HEK293 (cell line): ENCODE measurements around the gene DDIT3.

Experiments
- CTCF ChIA-PET: fragments of 350-600 bp; formaldehyde crosslinking; extraction: SDS; loops from one replicate; lab custom pipeline; 2021; ENCODE audit warnings: antibody characterized with exemption; lab: Yijun Ruan, JAX
- POLR2A ChIA-PET: fragments of 300-600 bp; formaldehyde crosslinking; extraction: SDS; loops from one replicate; lab custom pipeline; 2020; ENCODE audit warnings: antibody characterized with exemption, inconsistent platforms; lab: Yijun Ruan, JAX
- H3K27ac ChIP-seq: fragments of 200-500 bp; sonication (Bioruptor generic); 2 replicates; pipeline ENCODE4 v1.5.1; 2014; ENCODE audit warnings: low read depth, low read length, control low read depth, inconsistent platforms; ENCODE audit errors: extremely low read depth
- H3K36me3 ChIP-seq, 2 experiments: fragments of 200-500 bp in 1 of 2; sonication (Bioruptor generic) in 1 of 2; 1 replicate in 1 of 2; 2 replicates in 1 of 2; pipeline ENCODE4 v1.5.1; 2014 to 2017; ENCODE audit warnings: inconsistent platforms in 2 of 2, low read length in 2 of 2; ENCODE audit not compliant: control insufficient read depth in 2 of 2, insufficient read depth in 1 of 2
- H3K4me1 ChIP-seq: fragments of 200-500 bp; sonication (Bioruptor generic); 2 replicates; pipeline ENCODE4 v1.5.1; 2014; ENCODE audit warnings: mild to moderate bottlenecking, low read length, inconsistent platforms; ENCODE audit not compliant: control insufficient read depth, insufficient read depth
- H3K4me3 ChIP-seq: 2 replicates; pipeline ENCODE4 v1.5.1; 2011; ENCODE audit warnings: low read depth, mild to moderate bottlenecking, control low read depth, low read length, moderate library complexity
- H3K9me3 ChIP-seq: fragments of 200-500 bp; sonication (Bioruptor generic); 2 replicates; pipeline ENCODE4 v1.5.1; 2014; ENCODE audit warnings: low read depth, low read length, inconsistent platforms; ENCODE audit not compliant: control insufficient read depth, insufficient read depth
- KLF10 ChIP-seq: fragments of 450-650 bp; IDR thresholded peaks from 2 replicates; pipeline ENCODE4 v1.5.1; 2018; ENCODE audit warnings: missing biosample characterization, mild to moderate bottlenecking, missing genetic modification characterization
- KLF9 ChIP-seq: fragments of 450-650 bp; formaldehyde crosslinking; IDR thresholded peaks from 2 replicates; pipeline ENCODE4 v1.5.1; 2016; ENCODE audit warnings: missing biosample characterization, missing genetic modification characterization, low read depth
- SCRT1 ChIP-seq: fragments of 450-650 bp; formaldehyde crosslinking; IDR thresholded peaks from 2 replicates; pipeline ENCODE4 v1.5.1; 2016; ENCODE audit warnings: missing biosample characterization, missing genetic modification characterization, borderline replicate concordance
- SETDB1 ChIP-seq: IDR thresholded peaks from one replicate; pipeline ENCODE4 v1.6.1; 2017; ENCODE audit warnings: mild to moderate bottlenecking, low read length, moderate library complexity, mixed read lengths; ENCODE audit not compliant: insufficient read length
- TSHZ1 ChIP-seq: fragments of 450-650 bp; formaldehyde crosslinking; IDR thresholded peaks from 2 replicates; pipeline ENCODE4 v1.5.1; 2016; ENCODE audit warnings: missing biosample characterization, missing genetic modification characterization, borderline replicate concordance
- ZBTB1 ChIP-seq: fragments of 450-650 bp; formaldehyde crosslinking; IDR thresholded peaks from 2 replicates; pipeline ENCODE4 v1.5.1; 2016; ENCODE audit warnings: missing biosample characterization, missing genetic modification characterization
- ZEB2 ChIP-seq: fragments of 450-650 bp; formaldehyde crosslinking; IDR thresholded peaks from 2 replicates; pipeline ENCODE4 v1.5.1; 2016; ENCODE audit warnings: missing biosample characterization, missing genetic modification characterization
- ZFP41 ChIP-seq: fragments of 450-650 bp; formaldehyde crosslinking; IDR thresholded peaks from 2 replicates; pipeline ENCODE4 v1.5.1; 2016; ENCODE audit warnings: missing biosample characterization, missing genetic modification characterization, borderline replicate concordance
- ZNF19 ChIP-seq: fragments of 450-650 bp; formaldehyde crosslinking; IDR thresholded peaks from 2 replicates; pipeline ENCODE4; 2016; ENCODE audit warnings: missing biosample characterization, missing genetic modification characterization, low read depth
- ZNF239 ChIP-seq: fragments of 450-650 bp; formaldehyde crosslinking; IDR thresholded peaks from 2 replicates; pipeline ENCODE4 v1.5.1; 2016; ENCODE audit warnings: missing biosample characterization, missing genetic modification characterization
- ZNF248 ChIP-seq: fragments of 450-650 bp; formaldehyde crosslinking; IDR thresholded peaks from 2 replicates; pipeline ENCODE4 v1.5.1; 2017; ENCODE audit warnings: missing biosample characterization, missing genetic modification characterization
- ZNF473 ChIP-seq: fragments of 450-650 bp; formaldehyde crosslinking; IDR thresholded peaks from 2 replicates; pipeline ENCODE4 v1.5.1; 2017; ENCODE audit warnings: missing biosample characterization, missing genetic modification characterization
- ZNF555 ChIP-seq: fragments of 450-650 bp; formaldehyde crosslinking; conservative IDR thresholded peaks from 2 replicates; pipeline ENCODE4 v1.5.1; 2017; ENCODE audit warnings: missing biosample characterization, mild to moderate bottlenecking, missing genetic modification characterization, inconsistent platforms
- ZNF600 ChIP-seq: fragments of 450-650 bp; formaldehyde crosslinking; IDR thresholded peaks from 2 replicates; pipeline ENCODE4 v1.5.1; 2016; ENCODE audit warnings: missing biosample characterization, missing genetic modification characterization
- ZNF645 ChIP-seq: fragments of 450-650 bp; formaldehyde crosslinking; IDR thresholded peaks from 2 replicates; pipeline ENCODE4; 2016; ENCODE audit warnings: missing biosample characterization, missing genetic modification characterization
- ZNF654 ChIP-seq: fragments of 450-650 bp; formaldehyde crosslinking; IDR thresholded peaks from 2 replicates; pipeline ENCODE4 v1.5.1; 2016; ENCODE audit warnings: low read depth, missing biosample characterization, missing genetic modification characterization
- ZNF785 ChIP-seq: fragments of 450-650 bp; formaldehyde crosslinking; IDR thresholded peaks from 2 replicates; pipeline ENCODE4 v1.5.1; 2016; ENCODE audit warnings: missing biosample characterization, missing genetic modification characterization
- TF ChIP-seq, protein P1 (sequence below): fragments of 450-650 bp; formaldehyde crosslinking; IDR thresholded peaks from 2 replicates; pipeline ENCODE4 v1.5.1; 2016; ENCODE audit warnings: missing biosample characterization, missing genetic modification characterization
- TF ChIP-seq, protein P2 (sequence below): fragments of 450-650 bp; formaldehyde crosslinking; IDR thresholded peaks from 2 replicates; pipeline ENCODE4 v1.5.1; 2016; ENCODE audit warnings: missing biosample characterization, missing genetic modification characterization

The DDIT3 gene

GRCh38 chr12:57479376-57480115, 40.8 kb downstream of the DDIT3 start, which contains the start of gene ARHGAP9 (continued):
- TF ChIP-seq SCRT1 (no peak), TSHZ1 (tag by site-specific recombination) (no peak)

DNA sequence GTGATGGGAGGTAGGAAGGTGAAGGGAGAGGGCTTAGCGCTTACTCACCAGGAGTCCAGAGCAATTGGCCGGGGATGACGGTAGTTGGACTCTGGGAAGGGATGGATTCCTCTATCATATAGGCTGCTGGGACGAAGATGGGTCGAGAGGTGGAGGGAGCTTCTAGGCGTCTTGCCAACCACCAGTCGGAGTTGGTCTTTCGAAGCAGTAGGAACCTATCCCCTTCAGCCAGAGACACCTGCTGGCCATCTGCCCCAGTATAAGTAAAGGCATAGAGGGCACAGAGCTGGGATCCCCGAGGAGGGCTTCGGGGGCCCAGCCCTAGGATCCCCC, 41.3 kb downstream of the DDIT3 start:
- Histone ChIP-seq H3K4me3 (no peak overlapping the region), H3K36me3 (no peaks in the 10 kb centered on the region), H3K27ac (no peak overlapping the region)
- CTCF ChIA-PET: interaction anchor here (1.0 kb wide), 1 partner anchor 20 kb away, joined by 4 read pairs; the partner anchor contains the start of gene GLI1
- TF ChIP-seq, protein P1, sequence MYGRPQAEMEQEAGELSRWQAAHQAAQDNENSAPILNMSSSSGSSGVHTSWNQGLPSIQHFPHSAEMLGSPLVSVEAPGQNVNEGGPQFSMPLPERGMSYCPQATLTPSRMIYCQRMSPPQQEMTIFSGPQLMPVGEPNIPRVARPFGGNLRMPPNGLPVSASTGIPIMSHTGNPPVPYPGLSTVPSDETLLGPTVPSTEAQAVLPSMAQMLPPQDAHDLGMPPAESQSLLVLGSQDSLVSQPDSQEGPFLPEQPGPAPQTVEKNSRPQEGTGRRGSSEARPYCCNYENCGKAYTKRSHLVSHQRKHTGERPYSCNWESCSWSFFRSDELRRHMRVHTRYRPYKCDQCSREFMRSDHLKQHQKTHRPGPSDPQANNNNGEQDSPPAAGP (tag by site-specific recombination): no peak
- TF ChIP-seq ZEB2 (tag by site-specific recombination): no peak
- TF ChIP-seq SETDB1: no peak
- TF ChIP-seq ZNF654 (tag by site-specific recombination): no peak
- TF ChIP-seq ZBTB1: no peak
- no peak for TF ChIP-seq ZNF473
- no peak for TF ChIP-seq SCRT1
- no peak for TF ChIP-seq ZNF645 (tag by site-specific recombination)
- no peak for TF ChIP-seq ZNF239 (tag by site-specific recombination)
- TF ChIP-seq KLF10: no peak
- no peak for TF ChIP-seq ZNF248 (tag by site-specific recombination)
- TF ChIP-seq, protein P2, sequence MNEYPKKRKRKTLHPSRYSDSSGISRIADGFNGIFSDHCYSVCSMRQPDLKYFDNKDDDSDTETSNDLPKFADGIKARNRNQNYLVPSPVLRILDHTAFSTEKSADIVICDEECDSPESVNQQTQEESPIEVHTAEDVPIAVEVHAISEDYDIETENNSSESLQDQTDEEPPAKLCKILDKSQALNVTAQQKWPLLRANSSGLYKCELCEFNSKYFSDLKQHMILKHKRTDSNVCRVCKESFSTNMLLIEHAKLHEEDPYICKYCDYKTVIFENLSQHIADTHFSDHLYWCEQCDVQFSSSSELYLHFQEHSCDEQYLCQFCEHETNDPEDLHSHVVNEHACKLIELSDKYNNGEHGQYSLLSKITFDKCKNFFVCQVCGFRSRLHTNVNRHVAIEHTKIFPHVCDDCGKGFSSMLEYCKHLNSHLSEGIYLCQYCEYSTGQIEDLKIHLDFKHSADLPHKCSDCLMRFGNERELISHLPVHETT (tag by site-specific recombination): no peak
- TF ChIP-seq ZNF785 (tag by site-specific recombination): no peak
- TF ChIP-seq ZFP41: no peak
- no peak for TF ChIP-seq ZNF19
- TF ChIP-seq KLF9 (tag by site-specific recombination): no peak
- no peak for TF ChIP-seq ZNF600 (tag by site-specific recombination)
- no peak for TF ChIP-seq ZNF555
- TF ChIP-seq, all 188 proteins: peak for 0
- Histone ChIP-seq H3K9me3 (no peaks in the 10 kb centered on the region), H3K4me1 (no peaks in the 10 kb centered on the region)
- POLR2A ChIA-PET: interaction anchor here (0.6 kb wide), 1 partner anchor 16 kb away, joined by 3 read pairs; no protein-coding TSS in a partner anchor
